GM06990 (cell line): Measurements from ENCODE around the gene SNTB2.

ENCODE experiments used
- DNase-seq: peaks from one replicate; pipeline ENCODE4 v3.0.0-alpha.2; 2011; ENCODE audit not compliant: insufficient read length; ENCODE audit errors: extremely low read depth
- H3K27me3 ChIP-seq: replicated peaks from 2 replicates; pipeline ENCODE4 v1.6.0; 2011; ENCODE audit warnings: low read length; ENCODE audit not compliant: control insufficient read depth, insufficient read depth
- H3K36me3 ChIP-seq: 2 replicates; pipeline ENCODE4 v1.5.1; 2011; ENCODE audit warnings: low read length; ENCODE audit not compliant: control insufficient read depth, insufficient read depth
- H3K4me3 ChIP-seq: replicated peaks from 2 replicates; pipeline ENCODE4 v1.5.1; 2011; ENCODE audit warnings: low read depth, mild to moderate bottlenecking, control low read depth, low read length
- CTCF ChIP-seq: IDR thresholded peaks from 2 replicates; pipeline ENCODE4 v1.5.1; 2011; ENCODE audit warnings: low read length, control low read depth, mild to moderate bottlenecking, inconsistent platforms; ENCODE audit not compliant: insufficient read depth, poor library complexity, severe bottlenecking

Gene SNTB2

DNA sequence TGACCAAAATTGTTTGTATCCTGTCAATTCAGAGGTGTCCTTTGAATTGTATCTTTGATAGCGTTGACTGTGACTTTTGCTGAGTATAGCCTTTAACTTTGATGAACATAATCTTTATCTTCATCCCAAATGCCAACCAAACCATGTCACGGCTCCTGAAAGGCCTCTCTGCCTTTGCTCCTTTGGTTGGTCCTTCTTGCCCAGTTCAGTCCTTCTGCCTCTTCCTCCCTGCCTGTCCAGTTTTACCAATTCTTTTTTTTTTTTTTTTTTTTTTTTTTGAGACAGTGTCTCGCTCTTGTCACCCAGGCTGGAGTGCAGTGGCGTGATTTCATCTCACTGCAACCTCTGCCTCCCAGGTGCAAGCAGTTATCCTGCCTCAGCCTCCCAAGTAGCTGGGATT is 111.3 kb downstream of the SNTB2 start:
- no peak overlapping the region for H3K4me3 ChIP-seq
- DNase-seq = no peak
- H3K36me3 ChIP-seq = peaks cover 1% of the 10 kb centered on the region; the same call in 1 of the 2 replicates
- no peaks in the 10 kb centered on the region for H3K27me3 ChIP-seq
- TF ChIP-seq CTCF = no peak

DNA sequence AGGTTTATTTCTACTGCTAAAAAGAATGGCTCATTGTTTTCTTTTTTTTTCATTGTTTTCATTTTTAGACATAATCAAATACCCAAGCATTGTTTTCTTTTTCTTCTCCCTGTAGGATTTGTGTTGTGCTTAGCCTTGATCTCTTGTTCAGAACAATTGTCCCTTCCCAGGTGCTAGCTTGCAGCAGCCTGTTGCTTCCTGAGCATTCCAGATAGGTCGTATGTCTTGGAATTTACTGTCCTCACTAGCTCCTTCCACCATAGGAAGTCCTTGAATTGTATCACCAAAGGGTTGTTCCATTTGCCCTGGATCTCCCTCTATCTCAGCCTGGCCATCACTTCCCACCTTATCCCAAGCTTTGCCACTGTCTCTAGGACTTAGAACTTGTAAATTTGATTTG is 114.2 kb downstream of the SNTB2 start:
- TF ChIP-seq CTCF = no peak
- no peak for DNase-seq
- H3K4me3 ChIP-seq = no peak overlapping the region
- H3K36me3 ChIP-seq = peaks cover 1% of the 10 kb centered on the region; the same call in 1 of the 2 replicates
- H3K27me3 ChIP-seq = no peaks in the 10 kb centered on the region

- no peak for TF ChIP-seq CTCF
- Histone ChIP-seq H3K36me3 (peaks cover 1% of the 10 kb centered on the region; the same call in 1 of the 2 replicates), H3K27me3 (no peaks in the 10 kb centered on the region), H3K4me3 (no peak overlapping the region)
- DNase-seq = no peak
Measured at GRCh38 chr16:69301861-69302260, 114.9 kb downstream of the SNTB2 start.

DNA sequence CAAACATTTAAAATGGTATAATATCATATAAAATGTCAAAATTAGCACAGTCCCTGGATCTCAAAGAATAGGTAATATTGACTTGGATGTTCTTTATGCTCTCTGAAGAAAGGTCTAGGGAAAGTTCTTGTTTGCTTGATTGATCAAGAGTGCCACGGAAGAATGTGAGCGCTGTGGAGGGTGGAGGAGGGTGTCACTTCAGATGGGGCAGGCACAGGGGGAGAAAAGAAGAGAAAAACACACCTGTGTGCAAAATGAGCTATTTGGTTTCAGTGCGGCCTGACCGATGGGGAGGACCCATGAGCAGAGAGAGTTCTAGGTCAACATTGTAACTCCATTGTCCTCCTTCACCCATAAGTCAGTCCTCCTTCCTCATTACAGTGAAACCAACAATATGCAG is 115.3 kb downstream of the SNTB2 start:
- DNase-seq = no peak
- no peak for TF ChIP-seq CTCF
- H3K4me3 ChIP-seq = no peak overlapping the region

GRCh38 chr16:69306031-69306430 is 119.1 kb downstream of the SNTB2 start:
- peaks cover 1% of the 10 kb centered on the region; the same call in 1 of the 2 replicates for H3K36me3 ChIP-seq
- DNase-seq = no peak
- TF ChIP-seq CTCF = no peak
- no peaks in the 10 kb centered on the region for H3K27me3 ChIP-seq
- H3K4me3 ChIP-seq = no peak overlapping the region

More for the DNA sequence above, 115.3 kb downstream of the SNTB2 start:
- Histone ChIP-seq H3K36me3 (peaks cover 1% of the 10 kb centered on the region; the same call in 1 of the 2 replicates), H3K27me3 (no peaks in the 10 kb centered on the region)

DNA sequence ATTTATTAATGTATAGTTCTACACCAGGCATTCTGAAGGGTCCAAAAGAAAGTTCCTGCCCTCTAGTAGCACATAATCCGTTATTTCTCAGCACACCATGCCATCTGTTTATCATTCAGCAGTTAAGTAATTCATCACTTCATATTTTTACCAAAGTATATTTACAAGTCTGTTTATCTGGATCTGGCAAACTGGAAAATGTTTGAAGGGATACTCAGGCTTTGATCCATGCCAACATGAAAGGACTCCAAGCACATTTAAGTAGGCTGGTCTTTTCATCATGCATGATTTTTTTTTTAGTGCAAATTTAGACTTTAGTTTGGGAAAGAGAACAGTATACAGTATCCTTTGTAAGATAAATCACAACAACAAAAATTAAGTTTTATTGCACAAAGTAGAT is 120.1 kb downstream of the SNTB2 start:
- no peaks in the 10 kb centered on the region for H3K36me3 ChIP-seq
- H3K27me3 ChIP-seq = no peaks in the 10 kb centered on the region
- no peak for DNase-seq
- H3K4me3 ChIP-seq = no peak overlapping the region
- no peak for TF ChIP-seq CTCF
